Measurements from ENCODE around the gene SMC4.

GRCh38 chr3:160409812-160410610, 10.6 kb downstream of the SMC4 start:
- no peak for TF ChIP-seq POLR2A (IDR thresholded peaks at IDR 0.05)
- TF ChIP-seq, protein P1, sequence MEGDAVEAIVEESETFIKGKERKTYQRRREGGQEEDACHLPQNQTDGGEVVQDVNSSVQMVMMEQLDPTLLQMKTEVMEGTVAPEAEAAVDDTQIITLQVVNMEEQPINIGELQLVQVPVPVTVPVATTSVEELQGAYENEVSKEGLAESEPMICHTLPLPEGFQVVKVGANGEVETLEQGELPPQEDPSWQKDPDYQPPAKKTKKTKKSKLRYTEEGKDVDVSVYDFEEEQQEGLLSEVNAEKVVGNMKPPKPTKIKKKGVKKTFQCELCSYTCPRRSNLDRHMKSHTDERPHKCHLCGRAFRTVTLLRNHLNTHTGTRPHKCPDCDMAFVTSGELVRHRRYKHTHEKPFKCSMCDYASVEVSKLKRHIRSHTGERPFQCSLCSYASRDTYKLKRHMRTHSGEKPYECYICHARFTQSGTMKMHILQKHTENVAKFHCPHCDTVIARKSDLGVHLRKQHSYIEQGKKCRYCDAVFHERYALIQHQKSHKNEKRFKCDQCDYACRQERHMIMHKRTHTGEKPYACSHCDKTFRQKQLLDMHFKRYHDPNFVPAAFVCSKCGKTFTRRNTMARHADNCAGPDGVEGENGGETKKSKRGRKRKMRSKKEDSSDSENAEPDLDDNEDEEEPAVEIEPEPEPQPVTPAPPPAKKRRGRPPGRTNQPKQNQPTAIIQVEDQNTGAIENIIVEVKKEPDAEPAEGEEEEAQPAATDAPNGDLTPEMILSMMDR (IDR thresholded peaks at IDR 0.05) = no peak

Data from heart left ventricle (tissue), 13 donors.